MG63 (cell line): ENCODE results near the gene LNPK. TPM values are rescaled to one million over a fixed set of nuclear protein-coding genes. Genes with fewer than 3 reads are reported as not detected.

ENCODE experiments used
- DNase-seq: peaks from one replicate; pipeline ENCODE4 v3.0.0-alpha.2; 2020
- H3K27me3 ChIP-seq: fragments of 250-450 bp; sonication (Bioruptor Pico); 2 replicates; pipeline ENCODE4 v1.5.1; 2020; ENCODE audit warnings: mild to moderate bottlenecking, moderate library complexity
- H3K36me3 ChIP-seq: fragments of 250-450 bp; sonication (Bioruptor Pico); 2 replicates; pipeline ENCODE4 v1.5.1; 2020; ENCODE audit warnings: mild to moderate bottlenecking, moderate library complexity
- H3K4me3 ChIP-seq: fragments of 250-450 bp; sonication (Bioruptor Pico); 2 replicates; pipeline ENCODE4 v1.5.1; 2020; ENCODE audit warnings: mild to moderate bottlenecking, moderate library complexity
- H3K9me3 ChIP-seq: fragments of 250-450 bp; sonication (Bioruptor Pico); 2 replicates; pipeline ENCODE4 v1.5.1; 2020; ENCODE audit warnings: mild to moderate bottlenecking, moderate library complexity
- total RNA-seq: library from RNA; depleted of rRNA; stranded (reverse); fragments of >200 nt; shearing (Covaris generic); gene quantifications from 2 replicates; pipeline ENCODE4 v1.2.3, GENCODE V29; 2014; ENCODE audit warnings: low replicate concordance; rRNA removed

Gene LNPK
- total RNA-seq, 1 experiment from 2014 or later, result 38.4 TPM

DNA sequence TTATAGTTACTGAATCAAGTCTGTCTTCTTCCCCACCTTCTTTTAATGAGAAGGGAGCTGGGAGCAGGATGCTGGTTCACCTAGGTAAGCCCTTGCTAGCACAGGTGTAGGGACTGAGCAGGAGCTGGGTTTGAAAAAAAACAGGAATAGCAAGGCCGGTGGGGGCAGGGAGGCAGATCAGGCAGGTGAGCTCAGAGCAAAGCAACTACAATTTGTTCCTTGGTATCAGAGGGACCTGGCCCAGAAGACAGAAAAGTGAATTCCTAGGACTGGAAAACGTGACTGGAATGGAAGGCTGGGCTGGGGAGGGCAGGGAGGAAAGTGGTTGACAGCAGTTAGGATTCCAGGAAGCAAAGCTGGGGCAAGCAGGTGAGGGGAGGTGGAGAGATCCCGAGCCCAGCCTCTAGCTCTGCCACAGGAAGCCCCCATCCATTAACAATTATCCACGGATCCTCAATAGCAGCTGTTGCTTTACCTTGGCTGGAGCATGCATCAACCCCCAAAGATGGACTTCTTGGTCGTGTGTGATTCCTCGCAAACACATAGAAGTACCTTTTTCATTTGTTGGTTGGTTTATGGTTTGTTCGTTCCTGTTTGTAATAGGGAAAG, 118.4 kb downstream of the LNPK start:
- H3K27me3 ChIP-seq, result no peaks in the 10 kb centered on the region
- no peak for DNase-seq
- no peaks in the 10 kb centered on the region for H3K36me3 ChIP-seq
- H3K9me3 ChIP-seq, result no peaks in the 10 kb centered on the region
- no peak overlapping the region for H3K4me3 ChIP-seq

DNA sequence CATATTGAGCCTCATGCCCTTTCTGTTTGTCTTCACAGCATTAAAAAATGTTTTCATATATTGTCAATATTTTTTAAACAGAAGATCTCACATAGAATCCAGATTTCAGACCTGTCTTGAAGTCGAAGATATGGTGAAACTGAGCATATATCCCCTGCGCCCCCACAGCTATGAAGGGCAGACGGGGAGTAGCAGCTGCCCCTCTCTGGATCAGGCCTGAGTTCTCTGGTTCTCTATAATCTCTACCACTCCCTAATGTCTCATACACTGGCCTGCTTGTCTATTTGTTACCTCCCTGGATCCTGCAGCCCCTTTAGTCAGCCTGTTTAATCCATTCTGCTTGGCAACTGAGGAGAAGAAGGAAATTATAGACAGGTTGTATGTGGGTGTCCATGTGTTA, 122.4 kb downstream of the LNPK start:
- no peaks in the 10 kb centered on the region for H3K9me3 ChIP-seq
- no peaks in the 10 kb centered on the region for H3K27me3 ChIP-seq
- no peak for DNase-seq
- H3K36me3 ChIP-seq, result no peaks in the 10 kb centered on the region
- no peak overlapping the region for H3K4me3 ChIP-seq

DNA sequence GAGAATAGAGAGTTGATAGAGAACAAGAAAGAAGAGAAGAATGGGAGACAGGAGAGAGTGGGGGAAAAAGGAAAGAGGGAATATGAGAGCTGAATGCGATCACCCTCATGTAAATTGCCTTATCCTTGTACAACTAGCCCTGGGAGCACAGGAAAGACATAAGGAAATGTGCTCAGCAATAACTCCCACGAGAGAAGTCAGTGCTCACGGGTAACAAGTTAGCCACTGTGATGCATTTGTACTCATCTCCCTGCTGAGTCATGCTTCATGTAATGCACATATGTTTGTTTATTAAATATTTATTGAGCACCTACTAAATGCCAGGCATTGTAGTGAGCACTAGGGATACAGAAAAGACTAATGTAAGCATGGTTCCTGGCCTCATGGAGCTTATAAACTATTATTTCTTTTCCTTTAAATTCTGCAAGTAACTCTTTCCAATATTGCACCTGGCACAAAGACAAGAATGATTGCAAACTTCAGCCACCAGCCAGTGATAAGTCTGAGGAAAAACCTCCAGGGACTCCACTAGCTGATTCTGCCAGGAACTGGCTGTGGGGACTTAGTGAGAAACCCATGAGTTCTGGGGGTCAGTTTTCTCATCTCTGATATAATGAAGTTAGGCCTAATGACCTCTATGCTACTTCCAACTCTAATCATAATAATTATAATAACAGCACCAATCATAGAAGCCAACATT, 124.1 kb downstream of the LNPK start:
- Histone ChIP-seq H3K9me3 (no peaks in the 10 kb centered on the region), H3K36me3 (no peaks in the 10 kb centered on the region), H3K27me3 (no peaks in the 10 kb centered on the region), H3K4me3 (no peak overlapping the region)
- DNase-seq, result no peak

DNA sequence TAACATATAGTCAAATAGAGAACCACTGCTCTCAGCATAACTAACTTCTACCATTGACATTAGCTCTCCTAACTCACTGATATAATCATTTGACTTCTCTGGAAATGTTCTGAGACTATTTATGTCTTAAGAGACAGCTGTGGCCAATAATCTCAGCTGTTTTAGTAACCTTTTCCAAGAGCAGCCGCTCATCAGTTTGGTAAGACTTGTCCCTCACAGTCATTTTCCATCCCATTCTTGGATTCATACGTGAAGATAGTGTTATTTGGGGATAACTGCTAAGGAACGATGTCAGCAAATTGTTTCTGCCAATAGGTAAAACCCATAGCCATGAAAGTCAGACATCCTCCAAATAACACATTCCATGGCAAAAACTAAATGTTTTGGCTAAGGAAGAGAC, 127.8 kb downstream of the LNPK start:
- H3K4me3 ChIP-seq, result no peak overlapping the region
- H3K36me3 ChIP-seq, result no peaks in the 10 kb centered on the region
- no peaks in the 10 kb centered on the region for H3K9me3 ChIP-seq
- no peak for DNase-seq
- H3K27me3 ChIP-seq, result no peaks in the 10 kb centered on the region

Other genes starting within 250 kb of the LNPK start
- not detected in 2 replicates for gene EVX2, start 81.7 kb upstream of the LNPK start, total RNA-seq
- 3.4 and 5.4 TPM in 2 replicates for gene HOXD13, start 90.5 kb upstream of the LNPK start, total RNA-seq
- not detected in 2 replicates for gene HOXD12, start 97.5 kb upstream of the LNPK start, total RNA-seq
- 3.6 and 9.7 TPM in 2 replicates for gene HOXD11, start 105.0 kb upstream of the LNPK start, total RNA-seq
- gene HOXD10, start 114.5 kb upstream of the LNPK start, total RNA-seq, result 3.8 and 4.8 TPM in 2 replicates
- gene HOXD9, start 120.5 kb upstream of the LNPK start, total RNA-seq, result 0.16 and 2.3 TPM in 2 replicates
- 13.4 and 15.5 TPM in 2 replicates for gene HOXD8, start 127.4 kb upstream of the LNPK start, total RNA-seq
- 0.26 TPM in 1 of 2 replicates, not detected in the other for gene HOXD4, start 149.3 kb upstream of the LNPK start, total RNA-seq
- gene HOXD3, start 155.0 kb upstream of the LNPK start, total RNA-seq, result 0.32 and 1.5 TPM in 2 replicates
- gene HOXD1, start 186.4 kb upstream of the LNPK start, total RNA-seq, result 0.20 TPM in 1 of 2 replicates, not detected in the other